CD14-positive monocyte (primary cell): ENCODE results near the gene TRIM38. TPM values are rescaled to one million over a fixed set of nuclear protein-coding genes. Genes with fewer than 3 reads are reported as not detected.

Experiments
- DNase-seq, 3 donors: peaks; one replicate each; pipeline ENCODE4 v3.0.0-alpha.2; 2011 to 2022
- H2AFZ ChIP-seq: 2 replicates; pipeline ENCODE4 v1.6.0; 2012; ENCODE audit warnings: mild to moderate bottlenecking, low read depth, low read length, inconsistent platforms; ENCODE audit not compliant: insufficient read depth, poor library complexity, severe bottlenecking
- H3K27ac ChIP-seq, 2 donors: 1 replicate in 1 of 2; 2 replicates in 1 of 2; pipeline ENCODE4 v1.5.1; 2012 to 2013; ENCODE audit warnings: low read length in 2 of 2, control low read depth in 1 of 2, inconsistent platforms in 1 of 2, low read depth in 1 of 2, mild to moderate bottlenecking in 1 of 2
- H3K27me3 ChIP-seq, 2 donors: one replicate each; pipeline versions ENCODE4 v1.6.0 to v1.6.1; 2011 to 2013; ENCODE audit warnings: low read length in 2 of 2; ENCODE audit not compliant: control insufficient read depth in 2 of 2, insufficient read depth in 2 of 2
- H3K36me3 ChIP-seq, 2 donors: replicated peaks in 1 of 2; 1 replicate in 1 of 2; 2 replicates in 1 of 2; pipeline versions ENCODE4 v1.5.1 to v1.6.1; 2012 to 2013; ENCODE audit warnings: low read length in 2 of 2, control low read depth in 1 of 2, inconsistent platforms in 1 of 2, mild to moderate bottlenecking in 1 of 2; ENCODE audit not compliant: insufficient read depth in 2 of 2, control insufficient read depth in 1 of 2
- H3K4me1 ChIP-seq, 2 donors: 1 replicate in 1 of 2; 2 replicates in 1 of 2; pipeline versions ENCODE4 v1.5.1 to v1.6.1; 2012 to 2013; ENCODE audit warnings: low read length in 2 of 2, control low read depth in 1 of 2, inconsistent platforms in 1 of 2, mild to moderate bottlenecking in 1 of 2, moderate library complexity in 1 of 2; ENCODE audit not compliant: insufficient read depth in 2 of 2, control insufficient read depth in 1 of 2
- H3K4me2 ChIP-seq: replicated peaks from 2 replicates; pipeline ENCODE3; 2012; ENCODE audit warnings: low read length, moderate library complexity, mild to moderate bottlenecking; ENCODE audit not compliant: poor library complexity, severe bottlenecking; ENCODE audit errors: extremely low read depth
- H3K4me3 ChIP-seq, 3 experiments: fragments of 200-600 bp in 1 of 3; sonication (generic) in 1 of 3; replicated peaks in 1 of 3; 1 replicate in 2 of 3; 2 replicates in 1 of 3; pipeline ENCODE4 v1.5.1; 2011 to 2013; ENCODE audit warnings: low read length in 3 of 3, mild to moderate bottlenecking in 3 of 3, control low read depth in 2 of 3, low read depth in 2 of 3, inconsistent platforms in 1 of 3, moderate library complexity in 1 of 3
- H3K79me2 ChIP-seq: 2 replicates; pipeline ENCODE4 v1.6.0; 2012; ENCODE audit warnings: mild to moderate bottlenecking, control low read depth, inconsistent platforms, low read length, moderate library complexity; ENCODE audit not compliant: insufficient read depth
- H3K9ac ChIP-seq: 2 replicates; pipeline ENCODE4 v1.6.0; 2017; ENCODE audit warnings: low read length, mild to moderate bottlenecking; ENCODE audit not compliant: insufficient read depth, poor library complexity, severe bottlenecking
- H3K9me3 ChIP-seq, 2 donors: replicated peaks in 1 of 2; 1 replicate in 1 of 2; 2 replicates in 1 of 2; pipeline versions ENCODE4 v1.5.1 to v1.6.1; 2012 to 2013; ENCODE audit warnings: low read length in 2 of 2, control low read depth in 1 of 2; ENCODE audit not compliant: control insufficient read depth in 1 of 2, insufficient read depth in 1 of 2
- H4K20me1 ChIP-seq: 2 replicates; pipeline ENCODE4 v1.6.0; 2012; ENCODE audit warnings: mild to moderate bottlenecking, low read length, control low read depth, moderate library complexity; ENCODE audit not compliant: insufficient read depth
- H3K27ac Mint-ChIP-seq, 7 donors: one replicate each; pipeline ENCODE4 v1.8.0; 2020; ENCODE audit warnings: mild to moderate bottlenecking in 7 of 7, mixed read lengths in 7 of 7, moderate library complexity in 6 of 7, inconsistent platforms in 2 of 7
- H3K27me3 Mint-ChIP-seq, 3 donors: one replicate each; pipeline ENCODE4 v1.8.0; 2021 to 2022; ENCODE audit warnings: low read depth in 3 of 3, mild to moderate bottlenecking in 3 of 3, mixed read lengths in 3 of 3, moderate library complexity in 3 of 3, inconsistent platforms in 1 of 3
- H3K36me3 Mint-ChIP-seq, 2 donors: one replicate each; pipeline ENCODE4 v1.8.0; 2020; ENCODE audit warnings: mixed read lengths in 2 of 2, inconsistent platforms in 1 of 2, mild to moderate bottlenecking in 1 of 2
- H3K4me1 Mint-ChIP-seq: one replicate; pipeline ENCODE4 v1.8.0; 2020; ENCODE audit warnings: mild to moderate bottlenecking, mixed read lengths
- H3K4me3 Mint-ChIP-seq, 2 donors: one replicate each; pipeline ENCODE4 v1.8.0; 2020; ENCODE audit warnings: mild to moderate bottlenecking in 2 of 2, mixed read lengths in 2 of 2, moderate library complexity in 1 of 2
- H3K9me3 Mint-ChIP-seq, 7 donors: one replicate each; pipeline ENCODE4 v1.8.0; 2020 to 2022; ENCODE audit warnings: mixed read lengths in 7 of 7, mild to moderate bottlenecking in 6 of 7, moderate library complexity in 6 of 7, inconsistent platforms in 2 of 7
- CTCF ChIP-seq: fragments of 200-600 bp; IDR thresholded peaks from one replicate; pipeline ENCODE4 v1.8.0; 2022; ENCODE audit warnings: antibody characterized with exemption, mild to moderate bottlenecking
- WGBS: methylation state at CpG from one replicate; pipeline ENCODE4 v1.1.5; 2013; ENCODE audit warnings: missing lambda C conversion rate; ENCODE audit not compliant: insufficient coverage; 5-methylcytosine and 5-hydroxymethylcytosine counted together
- intact Hi-C, 2 donors: fragments of 100-400 bp; cut with micrococcal nuclease; formaldehyde crosslinking; loops; one replicate each; pipeline versions ENCODE4 v1.15.0 to v1.15.1; 2023
- polyA plus RNA-seq, 3 donors: library from polyadenylated mRNA; depleted of rRNA in 1 of 3; unstranded in 2 of 3; stranded (reverse) in 1 of 3; fragments of 300-500 nt in 2 of 3; fragments of >200 nt in 1 of 3; fragmentation: Illumina TruSeq in 2 of 3; gene quantifications; 1 replicate in 2 of 3; 2 replicates in 1 of 3; pipeline ENCODE4 v1.2.3, GENCODE V29; 2012 to 2021

The TRIM38 gene
- polyA plus RNA-seq, 3 donors: 4.1 to 23.2 (median 8.0) TPM

DNA sequence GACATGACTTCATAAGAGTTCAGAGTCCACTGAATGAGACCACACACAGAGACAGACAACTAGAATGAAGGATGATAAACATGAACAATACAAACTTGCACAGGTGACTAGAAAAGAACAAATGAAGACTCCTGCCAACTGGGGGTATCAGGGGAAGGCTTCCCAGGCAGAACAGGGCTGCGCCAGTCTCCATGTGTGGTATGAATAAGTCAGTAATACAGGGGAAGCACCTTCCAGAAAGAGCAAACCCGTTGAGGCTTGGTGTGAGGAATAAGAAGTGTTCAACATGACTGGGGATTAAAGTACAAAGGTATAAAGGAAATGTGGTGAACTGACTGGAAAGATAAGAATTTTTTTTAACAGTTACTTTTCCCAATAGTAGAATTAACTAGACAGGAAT lies 28.4 kb upstream of the TRIM38 start:
- Mint-ChIP-seq H3K27ac (no peak overlapping the region), H3K4me3 (no peak overlapping the region), H3K4me1 (peaks cover 3% of the 10 kb centered on the region), H3K9me3 (peaks cover 0 to 2% (median 0%) of the 10 kb centered on the region in 7 donors), H3K36me3 (no peaks in the 10 kb centered on the region), H3K27me3 (peaks cover 0 to 7% (median 3%) of the 10 kb centered on the region in 3 donors)
- no peaks in the 10 kb centered on the region for H3K9me3 ChIP-seq
- no peak overlapping the region for H3K27ac ChIP-seq
- no peak overlapping the region for H3K4me2 ChIP-seq
- no peak overlapping the region for H3K4me3 ChIP-seq
- no peaks in the 10 kb centered on the region for H3K27me3 ChIP-seq
- H3K36me3 ChIP-seq: no peaks in the 10 kb centered on the region
- no peaks in the 10 kb centered on the region for H3K4me1 ChIP-seq
- intact Hi-C loops: no loop called here
- no peak for DNase-seq
- TF ChIP-seq CTCF: no peak
- no peaks in the 10 kb centered on the region for H4K20me1 ChIP-seq
- 47% methylated on average over 2 of the region's 2 CpGs for WGBS
- no peak overlapping the region for H3K9ac ChIP-seq
- H3K79me2 ChIP-seq: no peaks in the 10 kb centered on the region
- H2AFZ ChIP-seq: no peak overlapping the region

DNA sequence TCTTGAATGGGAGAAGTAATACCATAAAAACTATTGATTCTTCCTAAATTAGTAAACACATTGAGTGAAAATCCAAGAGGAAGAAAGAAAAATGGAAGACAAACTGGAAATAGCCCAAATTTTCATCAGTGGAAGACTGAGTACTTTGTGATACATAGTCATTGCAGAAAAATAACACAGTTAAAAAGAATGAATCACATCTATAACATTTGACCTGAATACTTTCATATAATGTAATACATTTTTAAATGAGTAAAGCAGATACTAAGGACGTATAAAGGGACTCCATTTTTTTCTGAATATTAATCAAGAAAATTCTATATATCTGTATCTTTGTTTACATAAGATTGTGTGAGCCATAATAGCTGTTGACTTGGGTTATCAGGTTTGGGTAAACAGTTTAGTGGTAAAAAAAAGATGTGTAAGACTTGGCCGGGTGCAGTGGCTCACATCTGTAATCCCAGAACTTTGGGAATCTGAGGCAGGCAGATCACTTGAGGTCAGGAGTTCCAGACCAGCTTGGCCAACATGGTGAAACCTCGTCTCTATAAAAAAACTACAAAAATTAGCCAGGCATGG lies 27.8 kb upstream of the TRIM38 start:
- no peak overlapping the region for H3K27ac ChIP-seq
- H3K79me2 ChIP-seq: no peaks in the 10 kb centered on the region
- H3K9ac ChIP-seq: no peak overlapping the region
- H3K4me2 ChIP-seq: no peak overlapping the region
- WGBS: 100% methylated on average over 1 of the region's 3 CpGs
- no peak for DNase-seq
- peaks cover 0 to 2% (median 0%) of the 10 kb centered on the region in 7 donors for H3K9me3 Mint-ChIP-seq
- no peak overlapping the region for H3K27ac Mint-ChIP-seq
- H3K4me1 ChIP-seq: no peaks in the 10 kb centered on the region
- no peak overlapping the region for H3K4me3 Mint-ChIP-seq
- no peaks in the 10 kb centered on the region for H3K27me3 ChIP-seq
- H3K4me3 ChIP-seq: no peak overlapping the region
- no peak for TF ChIP-seq CTCF
- H3K27me3 Mint-ChIP-seq: peaks cover 0 to 4% (median 3%) of the 10 kb centered on the region in 3 donors
- no peaks in the 10 kb centered on the region for H3K36me3 ChIP-seq
- no peaks in the 10 kb centered on the region for H4K20me1 ChIP-seq
- no peaks in the 10 kb centered on the region for H3K9me3 ChIP-seq
- H2AFZ ChIP-seq: no peak overlapping the region
- no peaks in the 10 kb centered on the region for H3K36me3 Mint-ChIP-seq
- intact Hi-C loops: no loop called here
- peaks cover 3% of the 10 kb centered on the region for H3K4me1 Mint-ChIP-seq
